ENCODE measurements around the gene TLL1.

- TF ChIP-seq POLR2A (IDR thresholded peaks at IDR 0.05; ENCODE audit: low read depth, low read length) (no peak), TAF1 (IDR thresholded peaks at IDR 0.05; ENCODE audit: borderline replicate concordance, low read depth, low read length) (no peak), POLR2AphosphoS5 (IDR thresholded peaks at IDR 0.05; ENCODE audit: low read depth, low read length) (no peak)
These were observed 54.8 kb downstream of the TLL1 start for GRCh38 chr4:165927815-165928214.
